HepG2 (cell line): ENCODE data around the gene PSMG1. TPM values are rescaled to one million over a fixed set of nuclear protein-coding genes. Genes with fewer than 3 reads are reported as not detected.

ENCODE experiments used
- BCLAF1 ChIP-seq: fragments of 450-650 bp; IDR thresholded peaks from 2 replicates; pipeline ENCODE4 v1.6.1; 2017; ENCODE audit warnings: mild to moderate bottlenecking
- E2F2 ChIP-seq: sonication (generic); formaldehyde crosslinking; IDR thresholded peaks from 2 replicates; pipeline ENCODE4 v1.4.0; 2020; ENCODE audit warnings: missing genetic modification reagents, borderline replicate concordance
- ELF4 ChIP-seq: sonication (generic); formaldehyde crosslinking; IDR thresholded peaks from 2 replicates; pipeline ENCODE4 v1.5.0; 2020; ENCODE audit warnings: missing genetic modification reagents, mild to moderate bottlenecking, moderate library complexity, borderline replicate concordance
- FOXA3 ChIP-seq: IDR thresholded peaks from 2 replicates; pipeline ENCODE4 v1.6.1; 2016; ENCODE audit warnings: missing genetic modification reagents, missing compliant biosample characterization
- FOXO4 ChIP-seq: sonication (generic); formaldehyde crosslinking; conservative IDR thresholded peaks from 2 replicates; pipeline ENCODE4 v1.8.1; 2023; ENCODE audit warnings: missing genetic modification reagents
- FOXP4 ChIP-seq: sonication (generic); formaldehyde crosslinking; IDR thresholded peaks from 2 replicates; pipeline ENCODE4 v1.4.0; 2020; ENCODE audit warnings: missing genetic modification reagents
- GPN1 ChIP-seq: sonication (generic); formaldehyde crosslinking; IDR thresholded peaks from 2 replicates; pipeline ENCODE4 v1.5.1; 2020; ENCODE audit warnings: missing genetic modification reagents, borderline replicate concordance
- MBD4 ChIP-seq: IDR thresholded peaks from 2 replicates; pipeline ENCODE4 v1.6.1; 2012; ENCODE audit warnings: low read length, inconsistent platforms, borderline replicate concordance
- MBNL3 ChIP-seq: fragments of 250-450 bp; sonication (Bioruptor Pico); conservative IDR thresholded peaks from 2 replicates; pipeline ENCODE4 v1.8.0; 2022; ENCODE audit warnings: mild to moderate bottlenecking, inconsistent platforms
- MLX ChIP-seq: IDR thresholded peaks from 2 replicates; pipeline ENCODE4 v1.6.1; 2016
- NFE2L2 ChIP-seq: fragments of 150-350 bp; IDR thresholded peaks from 2 replicates; pipeline ENCODE4 v1.6.1; 2014; ENCODE audit warnings: low read length
- NFYC ChIP-seq: IDR thresholded peaks from 2 replicates; pipeline ENCODE4 v1.6.1; 2016; ENCODE audit warnings: missing genetic modification reagents, missing compliant biosample characterization
- NRL ChIP-seq: sonication (generic); formaldehyde crosslinking; IDR thresholded peaks from 2 replicates; pipeline ENCODE4 v1.5.0; 2020; ENCODE audit warnings: missing genetic modification reagents, mild to moderate bottlenecking, moderate library complexity, borderline replicate concordance
- SRSF1 ChIP-seq: fragments of 200-400 bp; formaldehyde crosslinking; optimal IDR thresholded peaks from 2 replicates; pipeline ENCODE3; 2017; ENCODE audit warnings: mild to moderate bottlenecking, low read depth, low read length, moderate library complexity
- ZFAT ChIP-seq: sonication (generic); formaldehyde crosslinking; conservative IDR thresholded peaks from 2 replicates; pipeline ENCODE4 v1.8.1; 2023; ENCODE audit warnings: missing genetic modification reagents, inconsistent platforms
- ZNF33A ChIP-seq: sonication (generic); formaldehyde crosslinking; IDR thresholded peaks from 2 replicates; pipeline ENCODE4 v1.5.1; 2020; ENCODE audit warnings: missing genetic modification reagents, mild to moderate bottlenecking, moderate library complexity, borderline replicate concordance
- ZNF446 ChIP-seq: sonication (generic); formaldehyde crosslinking; IDR thresholded peaks from 2 replicates; pipeline ENCODE4 v1.5.0; 2020; ENCODE audit warnings: mild to moderate bottlenecking, missing genetic modification reagents
- ZNF691 ChIP-seq: sonication (generic); formaldehyde crosslinking; IDR thresholded peaks from 2 replicates; pipeline ENCODE4 v1.4.0; 2020; ENCODE audit warnings: missing genetic modification reagents, low read depth, mild to moderate bottlenecking, borderline replicate concordance
- polyA plus RNA-seq, 8 experiments: library from polyadenylated mRNA; depleted of rRNA in 3 of 8; stranded (reverse) in 7 of 8; unstranded in 1 of 8; fragments of >200 nt; fragmentation: Illumina TruSeq in 4 of 8; extraction: Trizol in 4 of 8; gene quantifications; 2 replicates each; pipeline versions ENCODE4 v1.2.1 to v1.2.3, GENCODE V29; 2011 to 2016; ENCODE audit warnings: low read depth in 4 of 8, missing spikeins in 1 of 8, mixed read lengths in 1 of 8; ENCODE audit not compliant: insufficient read depth in 1 of 8
- total RNA-seq, 5 experiments: library from RNA; depleted of rRNA; stranded (reverse); fragments of >200 nt; fragmentation: Illumina TruSeq; extraction: Trizol; gene quantifications; 2 replicates each; pipeline ENCODE4 v1.2.3, GENCODE V29; 2016; ENCODE audit warnings: low read depth in 1 of 5

Gene PSMG1
- total and polyA plus RNA-seq, 2 of the 13 experiments (the other 11 are each of a cell fraction or from before 2014, with no cell fraction given), result 63.6 to 173 TPM

GRCh38 chr21:39183272-39184049, at the start of gene PSMG1 (continued):
- TF ChIP-seq NFE2L2, result no peak
- TF ChIP-seq FOXP4 (CRISPR knock-in tag), result peak; percentile 50; the same call in 1 of the 2 replicates
- TF ChIP-seq ZFAT (CRISPR knock-in tag), result no peak
- no peak for TF ChIP-seq ZNF33A (CRISPR knock-in tag)
- TF ChIP-seq E2F2 (CRISPR knock-in tag), result no peak
- TF ChIP-seq FOXO4 (CRISPR knock-in tag), result no peak
- TF ChIP-seq FOXA3, result peak; percentile 40
- no peak; the same call in 1 of the 2 replicates for TF ChIP-seq ELF4 (CRISPR knock-in tag)
- no peak for TF ChIP-seq MBNL3
- TF ChIP-seq SRSF1, result peak; percentile 91
- no peak; the same call in 1 of the 2 replicates for TF ChIP-seq NRL (CRISPR knock-in tag)
- TF ChIP-seq ZNF446 (CRISPR knock-in tag), result peak; percentile 90; the same call in 1 of the 2 replicates
- TF ChIP-seq MLX (CRISPR knock-in tag), result peak; percentile 51; the same call in 1 of the 2 replicates
- TF ChIP-seq GPN1 (CRISPR knock-in tag), result peak; percentile 55; the same call in 1 of the 2 replicates
- no peak; the same call in 1 of the 2 replicates for TF ChIP-seq NFYC
- no peak for TF ChIP-seq MBD4
- no peak for TF ChIP-seq BCLAF1
- TF ChIP-seq ZNF691 (CRISPR knock-in tag), result peak; percentile 92
